ENCODE results near the gene UNK. TPM values are rescaled to one million over a fixed set of nuclear protein-coding genes. Genes with fewer than 3 reads are reported as not detected.

UNK gene
- total and polyA plus RNA-seq, 2 of the 13 experiments (the other 11 are each of a cell fraction or from before 2014, with no cell fraction given), result 31.6 to 33.0 TPM

DNA sequence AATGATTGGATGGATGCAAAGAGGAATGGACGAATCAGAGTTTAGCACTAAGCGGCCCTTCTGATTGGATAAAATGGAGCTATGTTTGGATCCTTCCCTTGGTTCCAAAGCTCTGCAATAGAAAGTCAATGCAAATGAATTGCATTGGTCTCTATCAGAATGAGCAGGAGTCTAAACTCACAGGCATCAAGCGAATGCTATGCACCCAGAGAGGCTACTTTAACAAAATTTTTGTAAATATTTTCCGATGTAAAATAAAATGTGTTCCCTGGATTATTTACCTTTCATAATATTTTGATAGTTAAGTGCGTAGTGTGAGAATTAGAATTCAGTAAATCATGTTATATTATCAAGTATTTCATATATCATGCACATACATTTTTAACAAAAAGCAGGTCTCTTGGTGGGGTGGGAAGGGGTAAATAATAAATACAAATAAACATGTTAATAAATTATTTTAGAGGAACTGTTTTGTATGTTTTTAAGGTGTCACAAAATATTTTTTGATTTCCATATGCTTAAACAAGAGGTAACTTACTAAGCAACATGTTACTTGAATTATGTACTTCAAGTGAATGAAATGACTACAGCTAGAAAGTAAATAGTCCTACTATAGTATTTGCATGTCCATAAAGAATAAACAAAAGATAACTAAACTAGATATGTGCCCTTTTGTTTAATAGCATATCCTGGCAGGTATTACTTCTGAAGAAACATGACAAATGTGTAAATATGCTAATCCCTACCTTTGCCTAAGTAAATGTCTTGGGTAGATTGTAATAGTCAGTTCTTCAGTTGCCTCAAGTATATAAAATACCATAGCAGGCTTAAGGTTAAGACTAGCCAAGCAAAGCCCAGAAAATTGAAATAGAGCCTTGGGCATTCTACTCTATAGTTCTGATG is 4.4 kb upstream of the UNK start:
- Histone ChIP-seq H3K27me3 (ENCODE audit: control insufficient read depth in 1 of 2, insufficient read depth in 2 of 2, low read length in 2 of 2) (no peaks in the 10 kb centered on the region; a peak in 1 of 5 replicates), H3K9me3 (ENCODE audit: low read length) (no peaks in the 10 kb centered on the region), H2AFZ (ENCODE audit: low read length) (no peak overlapping the region), H4K20me1 (ENCODE audit: insufficient read depth, low read length) (peaks cover 32% of the 10 kb centered on the region), H3K4me1 (ENCODE audit: insufficient read depth, low read length) (peaks cover 57% of the 10 kb centered on the region), H3K4me3 (replicated peaks in 1 of 3; ENCODE audit: insufficient read depth in 1 of 3, low read depth in 2 of 3, low read length in 3 of 3) (peak overlapping the region in 2 of 3 experiments; percentile 21 to 39; a peak in 2 of 6 replicates), H3K4me2 (ENCODE audit: low read depth, low read length) (peak overlapping the region; percentile 59), H3K36me3 (replicated peaks in 1 of 2; ENCODE audit: control insufficient read depth in 1 of 2, insufficient read depth in 2 of 2, low read length in 2 of 2) (peaks cover 8 to 9% of the 10 kb centered on the region in 2 experiments; a peak in 4 of 5 replicates), H3K79me2 (ENCODE audit: insufficient read depth, low read length) (peaks cover 27% of the 10 kb centered on the region), H3K27ac (ENCODE audit: extremely low read length, insufficient read depth, low read length) (peak overlapping the region; percentile 57), H3K9ac (ENCODE audit: insufficient read depth, low read depth, low read length) (no peak overlapping the region; the same call in 1 of the 2 replicates)
- intact Hi-C loops (cut with micrococcal nuclease; ENCODE audit: unreplicated experiment), result loop anchor here (2.0 to 5.0 kb wide), 3 partner anchors 15 to 65 kb away; partner anchors contain the start of genes GALK1 and UNC13D
- in situ Hi-C loops (cut with HindIII; ENCODE audit: extremely low pct_ligation_motif_present, low pct_unique_long_range_greater_than_20kb), result no loop called here
- no TSS peak for BruUV-seq (replicated peaks)
- ChIA-PET CTCF (ENCODE audit: low intra/inter-chr PET ratio, low total read pairs) (no interaction called here), POLR2A (interaction anchor here (0.5 to 13.1 kb wide), 112 partner anchors 10 to 1030 kb away, joined by 3 to 390 read pairs (median 5); partner anchors contain the start of genes ACOX1, CDK3, EVPL and EXOC7)
- 19% methylated on average over 5 of the region's 5 CpGs for WGBS (ENCODE audit: low lambda C conversion rate)
- no peak for FAIRE-seq
- ATAC-seq, result no peak
- DNase-seq (ENCODE audit: low spot score), result no peak
- peak; percentile 57; the same call in 1 of the 2 replicates for TF ChIP-seq ZNF510 (CRISPR knock-in tag; IDR thresholded peaks at IDR 0.05; ENCODE audit: low read depth)
- 0 out of 2 replicates have a peak, but pooled peaks have one; percentile 2 for TF ChIP-seq CHD4 (IDR thresholded peaks at IDR 0.05; ENCODE audit: borderline replicate concordance, low read length)
- TF ChIP-seq ZFP82 (CRISPR knock-in tag; IDR thresholded peaks at IDR 0.05; ENCODE audit: borderline replicate concordance), result peak; percentile 61; the same call in 1 of the 2 replicates
- TF ChIP-seq CREB1 (IDR thresholded peaks at IDR 0.05), result no peak
- TF ChIP-seq CREB1 (CRISPR knock-in tag; IDR thresholded peaks at IDR 0.05), result peak; percentile 74
- TF ChIP-seq, protein P1, sequence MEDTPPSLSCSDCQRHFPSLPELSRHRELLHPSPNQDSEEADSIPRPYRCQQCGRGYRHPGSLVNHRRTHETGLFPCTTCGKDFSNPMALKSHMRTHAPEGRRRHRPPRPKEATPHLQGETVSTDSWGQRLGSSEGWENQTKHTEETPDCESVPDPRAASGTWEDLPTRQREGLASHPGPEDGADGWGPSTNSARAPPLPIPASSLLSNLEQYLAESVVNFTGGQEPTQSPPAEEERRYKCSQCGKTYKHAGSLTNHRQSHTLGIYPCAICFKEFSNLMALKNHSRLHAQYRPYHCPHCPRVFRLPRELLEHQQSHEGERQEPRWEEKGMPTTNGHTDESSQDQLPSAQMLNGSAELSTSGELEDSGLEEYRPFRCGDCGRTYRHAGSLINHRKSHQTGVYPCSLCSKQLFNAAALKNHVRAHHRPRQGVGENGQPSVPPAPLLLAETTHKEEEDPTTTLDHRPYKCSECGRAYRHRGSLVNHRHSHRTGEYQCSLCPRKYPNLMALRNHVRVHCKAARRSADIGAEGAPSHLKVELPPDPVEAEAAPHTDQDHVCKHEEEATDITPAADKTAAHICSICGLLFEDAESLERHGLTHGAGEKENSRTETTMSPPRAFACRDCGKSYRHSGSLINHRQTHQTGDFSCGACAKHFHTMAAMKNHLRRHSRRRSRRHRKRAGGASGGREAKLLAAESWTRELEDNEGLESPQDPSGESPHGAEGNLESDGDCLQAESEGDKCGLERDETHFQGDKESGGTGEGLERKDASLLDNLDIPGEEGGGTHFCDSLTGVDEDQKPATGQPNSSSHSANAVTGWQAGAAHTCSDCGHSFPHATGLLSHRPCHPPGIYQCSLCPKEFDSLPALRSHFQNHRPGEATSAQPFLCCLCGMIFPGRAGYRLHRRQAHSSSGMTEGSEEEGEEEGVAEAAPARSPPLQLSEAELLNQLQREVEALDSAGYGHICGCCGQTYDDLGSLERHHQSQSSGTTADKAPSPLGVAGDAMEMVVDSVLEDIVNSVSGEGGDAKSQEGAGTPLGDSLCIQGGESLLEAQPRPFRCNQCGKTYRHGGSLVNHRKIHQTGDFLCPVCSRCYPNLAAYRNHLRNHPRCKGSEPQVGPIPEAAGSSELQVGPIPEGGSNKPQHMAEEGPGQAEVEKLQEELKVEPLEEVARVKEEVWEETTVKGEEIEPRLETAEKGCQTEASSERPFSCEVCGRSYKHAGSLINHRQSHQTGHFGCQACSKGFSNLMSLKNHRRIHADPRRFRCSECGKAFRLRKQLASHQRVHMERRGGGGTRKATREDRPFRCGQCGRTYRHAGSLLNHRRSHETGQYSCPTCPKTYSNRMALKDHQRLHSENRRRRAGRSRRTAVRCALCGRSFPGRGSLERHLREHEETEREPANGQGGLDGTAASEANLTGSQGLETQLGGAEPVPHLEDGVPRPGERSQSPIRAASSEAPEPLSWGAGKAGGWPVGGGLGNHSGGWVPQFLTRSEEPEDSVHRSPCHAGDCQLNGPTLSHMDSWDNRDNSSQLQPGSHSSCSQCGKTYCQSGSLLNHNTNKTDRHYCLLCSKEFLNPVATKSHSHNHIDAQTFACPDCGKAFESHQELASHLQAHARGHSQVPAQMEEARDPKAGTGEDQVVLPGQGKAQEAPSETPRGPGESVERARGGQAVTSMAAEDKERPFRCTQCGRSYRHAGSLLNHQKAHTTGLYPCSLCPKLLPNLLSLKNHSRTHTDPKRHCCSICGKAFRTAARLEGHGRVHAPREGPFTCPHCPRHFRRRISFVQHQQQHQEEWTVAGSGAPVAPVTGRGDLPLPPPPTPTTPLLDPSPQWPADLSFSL (CRISPR knock-in tag; IDR thresholded peaks at IDR 0.05), result no peak
- no peak for TF ChIP-seq FLYWCH1 (CRISPR knock-in tag; IDR thresholded peaks at IDR 0.05)
- no peak for TF ChIP-seq ZNF614 (CRISPR knock-in tag; IDR thresholded peaks at IDR 0.05; ENCODE audit: borderline replicate concordance)
- peak; percentile 36; the same call in 1 of the 2 replicates for TF ChIP-seq THAP11 (CRISPR knock-in tag; IDR thresholded peaks at IDR 0.05)
- TF ChIP-seq, protein P2, sequence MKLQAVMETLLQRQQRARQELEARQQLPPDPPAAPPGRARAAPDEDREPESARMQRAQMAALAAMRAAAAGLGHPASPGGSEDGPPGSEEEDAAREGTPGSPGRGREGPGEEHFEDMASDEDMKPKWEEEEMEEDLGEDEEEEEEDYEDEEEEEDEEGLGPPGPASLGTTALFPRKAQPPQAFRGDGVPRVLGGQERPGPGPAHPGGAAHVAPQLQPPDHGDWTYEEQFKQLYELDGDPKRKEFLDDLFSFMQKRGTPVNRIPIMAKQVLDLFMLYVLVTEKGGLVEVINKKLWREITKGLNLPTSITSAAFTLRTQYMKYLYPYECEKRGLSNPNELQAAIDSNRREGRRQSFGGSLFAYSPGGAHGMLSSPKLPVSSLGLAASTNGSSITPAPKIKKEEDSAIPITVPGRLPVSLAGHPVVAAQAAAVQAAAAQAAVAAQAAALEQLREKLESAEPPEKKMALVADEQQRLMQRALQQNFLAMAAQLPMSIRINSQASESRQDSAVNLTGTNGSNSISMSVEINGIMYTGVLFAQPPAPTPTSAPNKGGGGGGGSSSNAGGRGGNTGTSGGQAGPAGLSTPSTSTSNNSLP (IDR thresholded peaks at IDR 0.05; ENCODE audit: low read depth, low read length), result peak; percentile 93
- TF ChIP-seq HMG20A (CRISPR knock-in tag; IDR thresholded peaks at IDR 0.05; ENCODE audit: borderline replicate concordance), result peak; percentile 2; the same call in 1 of the 2 replicates
- TF ChIP-seq ZNF816 (CRISPR knock-in tag; IDR thresholded peaks at IDR 0.05; ENCODE audit: borderline replicate concordance), result 0 out of 2 replicates have a peak, but pooled peaks have one; percentile 25
- TF ChIP-seq NR2C2 (CRISPR knock-in tag; IDR thresholded peaks at IDR 0.05; ENCODE audit: borderline replicate concordance), result 0 out of 2 replicates have a peak, but pooled peaks have one; percentile 8

All from HepG2 (cell line).